ENCODE results near the gene MRPL42.

DNA sequence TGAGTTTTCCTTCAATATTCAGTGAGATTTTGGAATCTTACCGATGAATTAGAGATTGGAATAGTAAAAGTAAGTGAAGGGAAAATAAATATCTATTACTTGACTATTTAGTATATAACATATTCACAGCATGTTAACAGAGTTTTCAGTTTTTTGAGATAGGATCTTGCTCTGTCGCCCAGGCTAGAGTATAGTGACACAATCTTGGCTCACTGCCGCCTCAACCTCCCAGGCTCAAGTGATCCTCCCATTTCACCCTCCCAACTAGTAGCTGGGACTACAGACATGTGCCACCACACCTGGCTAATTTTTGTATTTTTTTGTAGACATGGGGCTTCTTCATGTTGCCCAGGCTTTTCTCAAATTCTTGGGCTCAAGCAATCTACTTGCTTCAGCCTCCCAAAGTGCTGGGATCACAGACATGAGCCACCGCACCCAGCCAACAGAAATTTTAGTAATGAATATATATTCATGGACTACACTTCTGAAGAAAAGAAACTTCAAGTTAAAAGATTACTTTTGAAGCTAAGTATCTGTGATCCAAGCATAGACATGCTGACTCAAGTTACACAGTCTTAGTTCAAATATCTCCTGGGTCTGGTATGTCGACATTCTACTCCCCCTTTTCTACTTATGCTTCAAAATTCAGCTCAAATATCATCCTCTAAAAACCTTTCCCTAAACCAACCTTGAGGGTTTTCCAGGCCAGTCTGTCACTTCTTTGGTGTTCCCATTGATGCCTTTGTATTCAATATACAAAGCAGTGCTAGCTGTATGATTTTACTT, 39.3 kb upstream of the MRPL42 start:
- TF ChIP-seq RORB (CRISPR knock-in tag; IDR thresholded peaks at IDR 0.05) = no peak
- TF ChIP-seq, protein P1, sequence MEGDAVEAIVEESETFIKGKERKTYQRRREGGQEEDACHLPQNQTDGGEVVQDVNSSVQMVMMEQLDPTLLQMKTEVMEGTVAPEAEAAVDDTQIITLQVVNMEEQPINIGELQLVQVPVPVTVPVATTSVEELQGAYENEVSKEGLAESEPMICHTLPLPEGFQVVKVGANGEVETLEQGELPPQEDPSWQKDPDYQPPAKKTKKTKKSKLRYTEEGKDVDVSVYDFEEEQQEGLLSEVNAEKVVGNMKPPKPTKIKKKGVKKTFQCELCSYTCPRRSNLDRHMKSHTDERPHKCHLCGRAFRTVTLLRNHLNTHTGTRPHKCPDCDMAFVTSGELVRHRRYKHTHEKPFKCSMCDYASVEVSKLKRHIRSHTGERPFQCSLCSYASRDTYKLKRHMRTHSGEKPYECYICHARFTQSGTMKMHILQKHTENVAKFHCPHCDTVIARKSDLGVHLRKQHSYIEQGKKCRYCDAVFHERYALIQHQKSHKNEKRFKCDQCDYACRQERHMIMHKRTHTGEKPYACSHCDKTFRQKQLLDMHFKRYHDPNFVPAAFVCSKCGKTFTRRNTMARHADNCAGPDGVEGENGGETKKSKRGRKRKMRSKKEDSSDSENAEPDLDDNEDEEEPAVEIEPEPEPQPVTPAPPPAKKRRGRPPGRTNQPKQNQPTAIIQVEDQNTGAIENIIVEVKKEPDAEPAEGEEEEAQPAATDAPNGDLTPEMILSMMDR (IDR thresholded peaks at IDR 0.05) = no peak
- no peak for TF ChIP-seq CREB1 (CRISPR knock-in tag; IDR thresholded peaks at IDR 0.05)
- no peak for TF ChIP-seq CREM (CRISPR knock-in tag; IDR thresholded peaks at IDR 0.05)
- peak; percentile 41; the same call in 1 of the 2 replicates for TF ChIP-seq ZNF121 (CRISPR knock-in tag; IDR thresholded peaks at IDR 0.05)
- no peak for TF ChIP-seq ZNF423 (CRISPR knock-in tag; IDR thresholded peaks at IDR 0.05)
- TF ChIP-seq SP1 (CRISPR knock-in tag; conservative IDR thresholded peaks at IDR 0.05) = no peak
- TF ChIP-seq FOXP4 (CRISPR knock-in tag; IDR thresholded peaks at IDR 0.05) = no peak
- no peak for TF ChIP-seq FOXP1 (CRISPR knock-in tag; IDR thresholded peaks at IDR 0.05; ENCODE audit: borderline replicate concordance)
- no peak for TF ChIP-seq JUN (CRISPR knock-in tag; IDR thresholded peaks at IDR 0.05)
- TF ChIP-seq GRHL2 (CRISPR knock-in tag; IDR thresholded peaks at IDR 0.05; ENCODE audit: insufficient replicate concordance, severe bottlenecking) = no peak
- TF ChIP-seq ESRRA (CRISPR knock-in tag; IDR thresholded peaks at IDR 0.05; ENCODE audit: borderline replicate concordance) = no peak
